Right lobe of liver (tissue), 6 donors: ENCODE measurements around the gene MORC3. TPM values are rescaled to one million over a fixed set of nuclear protein-coding genes. Genes with fewer than 3 reads are reported as not detected.
"Not testable (repeated sequence)": the region's sequence is repeated elsewhere in the genome, so short reads cannot be mapped to it uniquely, and the experiment has no call there.

Experiments used
- ATAC-seq, 4 donors: fragments of 200-7000 bp; cut with Tn5 transposase; one replicate each; pipeline ENCODE4 v1.9.1; 2020; ENCODE audit warnings: mild to moderate bottlenecking in 4 of 4, moderate library complexity in 4 of 4
- DNase-seq, 3 donors: peaks; one replicate each; pipeline ENCODE4 v3.0.0-alpha.2; 2020
- H3K27ac ChIP-seq, 3 donors: fragments of 200-600 bp; one replicate each; pipeline ENCODE4 v1.8.0; 2022
- H3K27me3 ChIP-seq, 2 donors: fragments of 200-600 bp; one replicate each; pipeline ENCODE4 v1.8.0; 2022
- H3K36me3 ChIP-seq, 4 donors: fragments of 200-600 bp; sonication (generic) in 1 of 4; one replicate each; pipeline versions ENCODE4 v1.5.1 to v1.8.0; 2017 to 2022; ENCODE audit warnings: control low read depth in 1 of 4
- H3K4me1 ChIP-seq, 4 donors: fragments of 200-600 bp; sonication (generic) in 1 of 4; one replicate each; pipeline versions ENCODE4 v1.5.1 to v1.8.0; 2017 to 2022; ENCODE audit warnings: control low read depth in 1 of 4
- H3K4me3 ChIP-seq, 3 donors: fragments of 200-600 bp; one replicate each; pipeline ENCODE4 v1.8.0; 2022
- H3K9me3 ChIP-seq, 4 donors: fragments of 200-600 bp; sonication (generic) in 1 of 4; one replicate each; pipeline versions ENCODE4 v1.5.1 to v1.8.0; 2017 to 2022; ENCODE audit warnings: control low read depth in 1 of 4
- CTCF ChIP-seq, 4 donors: fragments of 200-600 bp in 3 of 4; fragments of 450-650 bp in 1 of 4; IDR thresholded peaks; one replicate each; pipeline versions ENCODE4 v1.5.1 to v1.8.0; 2016 to 2022; ENCODE audit warnings: antibody characterized with exemption in 4 of 4, mild to moderate bottlenecking in 2 of 4
- POLR2A ChIP-seq: fragments of 450-650 bp; IDR thresholded peaks from one replicate; pipeline ENCODE4 v1.6.1; 2017; ENCODE audit warnings: antibody characterized with exemption, mild to moderate bottlenecking
- WGBS: methylation state at CpG from one replicate; pipeline ENCODE4 v1.1.6; 2018; ENCODE audit warnings: low coverage, low lambda C conversion rate; ENCODE audit not compliant: insufficient coverage; ENCODE audit errors: missing lambda C conversion rate; 5-methylcytosine and 5-hydroxymethylcytosine counted together
- intact Hi-C, 2 donors: fragments of 100-400 bp; cut with DNase I; formaldehyde crosslinking; loops; one replicate each; pipeline versions ENCODE4 v1.11.2 to v1.14.1; 2022
- total RNA-seq, 6 experiments: library from RNA; depleted of rRNA in 2 of 6; stranded (reverse); fragments of >200 nt in 2 of 6; fragmentation: NEBNext Ultra II Directional in 3 of 6; extraction: Animal tissue kit (Norgen Biotek cat#: 25700) in 3 of 6; gene quantifications; one replicate each; pipeline versions ENCODE4 v1.1.0 to v1.2.4, GENCODE V29; 2016 to 2023
- donor health status: DM: no; HTN: yes; CAD: no.
- donor health status: DM: no; HTN: no; CAD: no.
- donor health status: DM: no; HTN: no; CAD: no.
- donor health status: DM: no; HTN: yes; CAD: no.
- donor health status: DM: no; HTN: yes; CAD: no.

Gene MORC3
- total RNA-seq, 6 experiments from 2014 or later = 8.5 to 16.5 (median 12.0) TPM

GRCh38 chr21:36396325-36396724, 76.3 kb downstream of the MORC3 start:
- H3K27ac ChIP-seq = no peak overlapping the region
- DNase-seq = peak in 1 of 3 donors; percentile 16
- no peaks in the 10 kb centered on the region for H3K9me3 ChIP-seq
- H3K27me3 ChIP-seq = no peaks in the 10 kb centered on the region
- 100% methylated on average over 3 of the region's 3 CpGs for WGBS
- H3K4me3 ChIP-seq = no peak overlapping the region
- no peaks in the 10 kb centered on the region for H3K4me1 ChIP-seq
- H3K36me3 ChIP-seq = no peaks in the 10 kb centered on the region
- no peak for ATAC-seq
- TF ChIP-seq CTCF (IDR thresholded peaks at IDR 0.05) (no peak), POLR2A (no peak)
- intact Hi-C loops = no loop called here

GRCh38 chr21:36396971-36397370, 77.0 kb downstream of the MORC3 start:
- ATAC-seq (no peak), DNase-seq (peak in 1 of 3 donors; percentile 33)
- H3K4me1 ChIP-seq = no peaks in the 10 kb centered on the region
- no peaks in the 10 kb centered on the region for H3K9me3 ChIP-seq
- intact Hi-C loops = no loop called here
- H3K36me3 ChIP-seq = no peaks in the 10 kb centered on the region
- WGBS = 93% methylated on average over 2 of the region's 4 CpGs
- no peak overlapping the region for H3K27ac ChIP-seq
- no peak overlapping the region for H3K4me3 ChIP-seq
- no peak for TF ChIP-seq CTCF (IDR thresholded peaks at IDR 0.05)
- TF ChIP-seq POLR2A = no peak
- no peaks in the 10 kb centered on the region for H3K27me3 ChIP-seq

DNA sequence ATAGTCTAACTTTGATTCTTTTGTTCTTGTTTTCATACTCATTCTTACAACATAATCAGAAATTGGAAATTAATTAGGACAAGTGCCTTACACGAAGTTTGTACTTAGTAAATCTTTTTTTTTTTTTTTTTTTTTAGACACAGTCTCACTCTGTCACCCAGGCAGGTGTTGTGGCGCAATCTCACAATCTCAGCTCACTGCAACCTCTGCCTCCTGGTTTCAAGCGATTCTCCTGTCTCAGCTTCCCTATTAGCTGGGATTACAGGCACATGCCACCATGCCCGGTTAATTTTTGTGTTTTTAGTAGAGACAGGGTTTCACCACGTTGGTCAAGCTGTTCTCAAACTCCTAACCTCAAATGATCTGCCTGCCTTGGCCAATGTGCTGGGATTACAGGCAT, 77.6 kb downstream of the MORC3 start:
- Histone ChIP-seq H3K27me3 (no peaks in the 10 kb centered on the region), H3K9me3 (no peaks in the 10 kb centered on the region), H3K4me3 (no peak overlapping the region), H3K36me3 (no peaks in the 10 kb centered on the region), H3K4me1 (no peaks in the 10 kb centered on the region), H3K27ac (no peak overlapping the region)
- ATAC-seq (no peak), DNase-seq (no peak)
- intact Hi-C loops = no loop called here
- no peak for TF ChIP-seq POLR2A
- TF ChIP-seq CTCF (IDR thresholded peaks at IDR 0.05) = no peak
- 70% methylated on average over 4 of the region's 5 CpGs for WGBS

GRCh38 chr21:36399736-36400135, 79.7 kb downstream of the MORC3 start:
- intact Hi-C loops, H3K4me1 ChIP-seq, H3K27ac ChIP-seq, H3K27me3 ChIP-seq, H3K36me3 ChIP-seq, ATAC-seq, H3K9me3 ChIP-seq, H3K4me3 ChIP-seq: not testable (repeated sequence)
- WGBS = 93% methylated on average over 5 of the region's 9 CpGs
- DNase-seq = peak in 1 of 3 donors; percentile 25

DNA sequence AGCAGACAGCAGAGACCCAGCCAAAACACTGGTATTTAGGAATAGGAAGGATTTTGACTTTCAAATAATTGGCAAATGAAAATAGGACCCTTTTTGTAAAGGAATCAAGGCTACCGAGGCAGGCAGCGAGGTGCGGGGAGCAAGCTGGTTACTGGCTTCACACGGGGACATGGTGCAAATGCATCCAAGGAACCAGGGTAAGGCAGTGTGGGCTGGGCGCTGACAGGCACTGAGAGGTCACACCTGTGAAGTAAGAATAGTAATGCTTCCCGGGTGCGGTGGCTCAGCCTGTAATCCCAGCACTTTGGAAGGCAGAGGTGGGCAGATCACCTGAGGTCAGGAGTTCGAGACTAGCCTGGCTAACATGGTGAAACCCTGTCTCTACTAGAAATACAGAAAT, 80.7 kb downstream of the MORC3 start:
- DNase-seq (no peak), ATAC-seq (no peak)
- TF ChIP-seq POLR2A (no peak), CTCF (IDR thresholded peaks at IDR 0.05) (no peak)
- no peak overlapping the region for H3K27ac ChIP-seq
- no peaks in the 10 kb centered on the region for H3K27me3 ChIP-seq
- no peaks in the 10 kb centered on the region for H3K36me3 ChIP-seq
- WGBS = 90% methylated on average over 7 of the region's 8 CpGs
- H3K4me1 ChIP-seq = no peaks in the 10 kb centered on the region
- no peaks in the 10 kb centered on the region for H3K9me3 ChIP-seq
- intact Hi-C loops = no loop called here
- no peak overlapping the region for H3K4me3 ChIP-seq
